ENCODE results near the gene KRTAP2-4.

GRCh38 chr17:41060052-41060604 lies 5.6 kb downstream of the KRTAP2-4 start, which contains the start of gene KRTAP2-3:
- no peak for TF ChIP-seq EZH2 (IDR thresholded peaks at IDR 0.05)
- TF ChIP-seq POLR2AphosphoS5 (IDR thresholded peaks at IDR 0.05; ENCODE audit: borderline replicate concordance, low read depth, low read length), result no peak
- TF ChIP-seq FOXP2 (optimal IDR thresholded peaks at IDR 0.05; ENCODE audit: control extremely low read depth, extremely low read length, insufficient read depth), result no peak
